ENCODE data around the gene DDB1. TPM values are rescaled to one million over a fixed set of nuclear protein-coding genes. Genes with fewer than 3 reads are reported as not detected.

DDB1 gene
- total and polyA plus RNA-seq, 9 of the 15 experiments (the other 6 are each of a cell fraction or from before 2014, with no cell fraction given), result 172 to 361 (median 266) TPM

DNA sequence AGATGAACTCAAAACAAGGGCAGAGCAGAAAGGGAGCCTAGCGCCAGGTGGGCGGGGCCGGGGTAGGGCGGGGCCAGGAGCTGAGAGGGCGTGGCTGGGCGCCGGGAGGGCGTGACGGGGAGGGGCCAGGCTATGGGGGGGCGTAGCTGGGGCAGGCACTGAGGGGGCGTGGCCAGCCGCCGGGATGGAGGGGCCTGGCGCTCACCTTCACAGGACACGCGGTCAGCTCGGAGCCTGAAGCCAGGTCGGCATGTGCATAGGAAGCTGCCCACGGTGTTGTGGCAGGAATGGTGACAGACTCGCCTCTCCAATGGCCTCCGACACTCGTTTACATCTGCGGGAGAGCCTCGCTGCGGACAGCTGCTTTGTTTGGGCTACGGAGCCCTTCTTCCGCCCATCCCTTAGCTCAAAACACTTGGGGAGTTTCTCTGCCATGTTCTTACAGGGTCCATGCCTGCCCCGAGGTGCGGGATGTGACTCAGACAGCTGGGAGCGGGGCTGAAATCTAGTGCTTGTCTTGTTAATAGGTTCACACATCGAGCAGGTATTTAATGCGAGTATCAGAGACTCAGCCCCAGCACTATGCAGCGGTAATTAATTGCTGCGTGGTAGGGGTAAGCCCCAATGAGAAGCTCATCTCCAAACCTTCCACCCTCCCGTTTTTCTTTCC, 51.2 kb downstream of the DDB1 start (continued):
- TF ChIP-seq MGA (IDR thresholded peaks at IDR 0.05), result peak; percentile 70
- no peak for TF ChIP-seq MTA2 (IDR thresholded peaks at IDR 0.05; ENCODE audit: low read depth)
- no peak for TF ChIP-seq MCM3 (IDR thresholded peaks at IDR 0.05)
- TF ChIP-seq CHD1 (IDR thresholded peaks at IDR 0.05; ENCODE audit: low read length), result no peak
- no peak for TF ChIP-seq ESRRB (CRISPR knock-in tag; IDR thresholded peaks at IDR 0.05; ENCODE audit: borderline replicate concordance)
- peak; percentile 53; the same call in 1 of the 2 replicates for TF ChIP-seq VEZF1 (CRISPR knock-in tag; IDR thresholded peaks at IDR 0.05)
- TF ChIP-seq MIER1 (IDR thresholded peaks at IDR 0.05; ENCODE audit: low read depth), result no peak
- peak; percentile 77; the same call in 1 of the 2 replicates for TF ChIP-seq L3MBTL2 (IDR thresholded peaks at IDR 0.05)
- TF ChIP-seq SIX5 (IDR thresholded peaks at IDR 0.05; ENCODE audit: borderline replicate concordance in 1 of 2, insufficient read depth in 1 of 2, low read depth in 1 of 2, low read length in 2 of 2), result no peak
- TF ChIP-seq CCNT2 (IDR thresholded peaks at IDR 0.05; ENCODE audit: borderline replicate concordance, extremely low read depth, insufficient read length, low read depth, low read length), result peak; percentile 75
- peak; percentile 57 for TF ChIP-seq HMGN3 (IDR thresholded peaks at IDR 0.05; ENCODE audit: borderline replicate concordance, extremely low read depth, insufficient read length, low read depth, low read length)
- TF ChIP-seq, protein P1, sequence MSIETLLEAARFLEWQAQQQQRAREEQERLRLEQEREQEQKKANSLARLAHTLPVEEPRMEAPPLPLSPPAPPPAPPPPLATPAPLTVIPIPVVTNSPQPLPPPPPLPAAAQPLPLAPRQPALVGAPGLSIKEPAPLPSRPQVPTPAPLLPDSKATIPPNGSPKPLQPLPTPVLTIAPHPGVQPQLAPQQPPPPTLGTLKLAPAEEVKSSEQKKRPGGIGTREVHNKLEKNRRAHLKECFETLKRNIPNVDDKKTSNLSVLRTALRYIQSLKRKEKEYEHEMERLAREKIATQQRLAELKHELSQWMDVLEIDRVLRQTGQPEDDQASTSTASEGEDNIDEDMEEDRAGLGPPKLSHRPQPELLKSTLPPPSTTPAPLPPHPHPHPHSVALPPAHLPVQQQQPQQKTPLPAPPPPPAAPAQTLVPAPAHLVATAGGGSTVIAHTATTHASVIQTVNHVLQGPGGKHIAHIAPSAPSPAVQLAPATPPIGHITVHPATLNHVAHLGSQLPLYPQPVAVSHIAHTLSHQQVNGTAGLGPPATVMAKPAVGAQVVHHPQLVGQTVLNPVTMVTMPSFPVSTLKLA (conservative IDR thresholded peaks at IDR 0.05), result peak in 1 of 2 experiments; percentile 47; a peak in 1 of 4 replicates
